ENCODE data around the gene PRPF39. TPM values are rescaled to one million over a fixed set of nuclear protein-coding genes. Genes with fewer than 3 reads are reported as not detected.
A peak's percentile ranks its signal among the peaks of the same experiment; 100 is the strongest.

Gene PRPF39
- total RNA-seq, 4 donors from 2014 or later = 23.1 to 32.2 (median 27.7) TPM

DNA sequence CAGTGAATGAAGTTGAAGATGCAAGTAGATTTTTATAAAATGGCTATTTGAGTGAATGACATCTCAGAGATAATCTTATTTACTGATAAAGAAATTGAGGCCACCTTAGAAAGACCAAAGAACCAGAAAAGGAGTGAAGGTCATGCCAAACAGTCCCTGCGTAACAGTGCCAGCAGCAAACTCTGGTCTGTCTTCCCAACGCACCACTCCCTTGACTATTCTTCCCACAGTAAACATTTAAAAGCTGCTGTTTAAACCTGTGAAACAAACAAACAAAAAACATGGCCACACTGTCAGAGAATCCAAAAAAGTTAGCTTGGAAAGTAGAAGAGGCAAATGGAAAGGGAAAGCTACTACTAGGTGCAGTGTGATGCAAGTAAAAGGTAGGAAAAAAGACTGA lies 1.5 kb upstream of the PRPF39 start:
- ATAC-seq (ENCODE audit: low FRiP score) (no peak), DNase-seq (ENCODE audit: low spot score) (no peak)
- TF ChIP-seq, protein P1, sequence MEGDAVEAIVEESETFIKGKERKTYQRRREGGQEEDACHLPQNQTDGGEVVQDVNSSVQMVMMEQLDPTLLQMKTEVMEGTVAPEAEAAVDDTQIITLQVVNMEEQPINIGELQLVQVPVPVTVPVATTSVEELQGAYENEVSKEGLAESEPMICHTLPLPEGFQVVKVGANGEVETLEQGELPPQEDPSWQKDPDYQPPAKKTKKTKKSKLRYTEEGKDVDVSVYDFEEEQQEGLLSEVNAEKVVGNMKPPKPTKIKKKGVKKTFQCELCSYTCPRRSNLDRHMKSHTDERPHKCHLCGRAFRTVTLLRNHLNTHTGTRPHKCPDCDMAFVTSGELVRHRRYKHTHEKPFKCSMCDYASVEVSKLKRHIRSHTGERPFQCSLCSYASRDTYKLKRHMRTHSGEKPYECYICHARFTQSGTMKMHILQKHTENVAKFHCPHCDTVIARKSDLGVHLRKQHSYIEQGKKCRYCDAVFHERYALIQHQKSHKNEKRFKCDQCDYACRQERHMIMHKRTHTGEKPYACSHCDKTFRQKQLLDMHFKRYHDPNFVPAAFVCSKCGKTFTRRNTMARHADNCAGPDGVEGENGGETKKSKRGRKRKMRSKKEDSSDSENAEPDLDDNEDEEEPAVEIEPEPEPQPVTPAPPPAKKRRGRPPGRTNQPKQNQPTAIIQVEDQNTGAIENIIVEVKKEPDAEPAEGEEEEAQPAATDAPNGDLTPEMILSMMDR (IDR thresholded peaks at IDR 0.05) = no peak

DNA sequence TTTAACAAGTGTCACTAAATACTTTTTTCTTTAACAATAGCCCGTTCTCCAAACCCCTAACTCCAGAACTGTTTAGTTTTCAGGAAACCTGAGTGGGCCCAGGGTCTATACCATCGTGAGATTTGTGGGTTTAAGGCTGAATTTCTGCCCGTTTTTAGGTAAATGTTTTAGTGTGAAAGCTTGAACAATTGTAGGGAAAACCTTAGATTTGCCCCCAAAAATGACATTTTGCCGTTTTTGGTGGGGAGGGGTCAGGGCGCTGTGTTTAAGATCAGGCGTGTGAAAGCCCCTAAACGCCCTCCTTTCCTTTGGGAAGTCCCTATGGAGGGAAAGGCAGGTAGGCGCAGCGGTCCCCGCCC lies 320 bp upstream of the PRPF39 start:
- ATAC-seq (ENCODE audit: low FRiP score) = no peak
- TF ChIP-seq, protein P1 (IDR thresholded peaks at IDR 0.05) = no peak

DNA sequence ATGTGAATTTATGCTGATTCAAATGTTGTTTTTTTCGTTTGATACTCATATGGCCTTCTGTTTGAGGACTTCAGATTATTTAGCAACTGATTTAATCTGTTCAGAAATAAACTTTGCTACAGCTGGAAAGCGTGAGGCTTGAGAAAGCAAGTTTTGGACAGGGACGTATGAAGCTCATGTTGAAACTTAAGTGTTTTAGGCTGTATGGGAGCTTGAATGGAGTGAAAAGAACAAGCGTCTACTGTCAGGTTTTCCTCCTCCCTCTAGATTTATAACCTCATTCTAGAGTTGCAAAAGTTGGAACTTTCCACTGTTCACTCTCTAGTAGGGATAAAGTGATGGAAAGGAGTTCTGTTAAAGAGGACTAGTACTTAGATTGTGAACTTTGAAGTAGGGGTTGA lies 1.0 kb downstream of the PRPF39 start:
- ATAC-seq (ENCODE audit: low FRiP score) (peak; percentile 66), DNase-seq (ENCODE audit: low spot score) (no peak)
- TF ChIP-seq, protein P1 (IDR thresholded peaks at IDR 0.05) = no peak

More for the DNA sequence above, 320 bp upstream of the PRPF39 start:
- no peak for DNase-seq (ENCODE audit: low spot score)

DNA sequence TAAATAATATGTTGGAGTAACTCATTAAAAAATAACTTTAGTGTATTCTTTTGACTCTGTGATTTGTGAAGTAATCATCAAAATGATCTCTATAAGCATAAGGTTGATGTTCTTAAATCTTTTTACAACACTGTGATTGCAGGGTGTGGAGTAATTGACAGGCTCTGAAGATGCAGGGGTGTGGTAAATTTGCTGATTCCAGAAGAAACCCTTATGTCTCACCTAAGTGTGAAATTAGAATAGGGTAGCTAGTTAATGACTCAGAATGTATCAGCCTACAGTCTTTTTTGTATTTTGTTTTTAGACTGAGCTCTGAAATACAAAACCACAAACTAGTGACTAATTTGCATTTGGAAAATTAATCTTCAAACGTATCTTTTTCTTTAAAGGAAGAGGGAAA lies 5.9 kb downstream of the PRPF39 start:
- ATAC-seq (ENCODE audit: low FRiP score) (peak; percentile 59), DNase-seq (ENCODE audit: low spot score) (no peak)
- TF ChIP-seq, protein P1 (IDR thresholded peaks at IDR 0.05) = no peak

DNA sequence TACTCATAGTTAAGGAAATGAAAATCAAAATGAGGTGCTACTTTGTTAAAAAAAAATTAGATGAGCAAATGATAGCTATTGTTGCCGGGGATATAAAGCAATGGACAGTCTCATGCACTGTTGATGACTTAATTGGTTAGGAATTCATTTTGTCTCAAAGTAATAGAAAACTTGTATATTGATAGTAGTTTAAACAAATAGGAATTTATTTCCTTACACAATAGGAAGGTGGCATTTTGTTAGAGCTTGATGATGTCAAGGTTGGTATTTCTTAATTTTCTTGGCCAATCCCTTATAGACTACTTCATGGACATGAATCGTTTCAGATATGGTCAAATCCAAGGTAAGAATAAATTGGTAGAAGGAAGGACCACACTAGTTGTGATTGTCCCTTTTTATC lies 7.8 kb downstream of the PRPF39 start:
- DNase-seq (ENCODE audit: low spot score) (no peak), ATAC-seq (ENCODE audit: low FRiP score) (no peak)
- TF ChIP-seq, protein P1 (IDR thresholded peaks at IDR 0.05) = no peak

DNA sequence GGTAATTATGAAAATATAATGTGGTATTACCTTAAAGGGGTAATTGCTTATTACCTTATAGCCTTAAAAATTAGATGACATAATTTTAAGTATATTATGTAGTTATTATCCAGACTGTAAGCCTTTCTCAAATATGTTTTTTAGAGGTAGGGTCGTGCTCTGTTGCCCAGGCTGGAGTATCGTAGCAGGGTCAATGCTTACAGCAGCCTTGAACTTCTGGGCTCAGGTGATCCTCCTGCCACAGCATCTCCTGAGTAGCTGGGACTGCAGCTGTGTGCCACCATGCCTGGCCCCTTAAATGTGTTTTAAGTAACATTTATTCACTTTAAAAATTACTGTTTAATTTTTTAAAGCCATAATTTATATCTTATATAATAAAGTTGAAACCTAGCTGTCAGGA lies 10.4 kb downstream of the PRPF39 start:
- DNase-seq (ENCODE audit: low spot score) (no peak), ATAC-seq (ENCODE audit: low FRiP score) (no peak)
- TF ChIP-seq, protein P1 (IDR thresholded peaks at IDR 0.05) = no peak

DNA sequence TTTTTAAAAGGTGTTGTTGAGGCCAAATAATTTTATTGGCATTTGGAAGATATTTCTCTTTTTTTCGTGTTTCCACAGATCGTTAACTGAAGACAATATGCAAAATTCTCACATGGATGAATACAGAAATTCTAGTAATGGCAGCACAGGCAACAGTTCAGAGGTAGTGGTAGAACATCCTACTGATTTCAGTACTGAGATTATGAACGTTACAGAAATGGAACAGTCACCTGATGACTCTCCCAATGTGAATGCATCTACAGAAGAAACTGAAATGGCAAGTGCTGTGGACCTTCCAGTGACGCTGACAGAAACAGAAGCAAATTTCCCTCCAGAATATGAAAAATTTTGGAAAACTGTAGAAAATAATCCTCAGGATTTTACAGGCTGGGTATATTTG lies 11.2 kb downstream of the PRPF39 start:
- ATAC-seq (ENCODE audit: low FRiP score) (no peak), DNase-seq (ENCODE audit: low spot score) (no peak)
- TF ChIP-seq, protein P1 (IDR thresholded peaks at IDR 0.05) = no peak

All from omental fat pad (tissue), 4 donors.